ENCODE data around the gene RWDD2A.
A peak's percentile ranks its signal among the peaks of the same experiment; 100 is the strongest.

The RWDD2A gene

DNA sequence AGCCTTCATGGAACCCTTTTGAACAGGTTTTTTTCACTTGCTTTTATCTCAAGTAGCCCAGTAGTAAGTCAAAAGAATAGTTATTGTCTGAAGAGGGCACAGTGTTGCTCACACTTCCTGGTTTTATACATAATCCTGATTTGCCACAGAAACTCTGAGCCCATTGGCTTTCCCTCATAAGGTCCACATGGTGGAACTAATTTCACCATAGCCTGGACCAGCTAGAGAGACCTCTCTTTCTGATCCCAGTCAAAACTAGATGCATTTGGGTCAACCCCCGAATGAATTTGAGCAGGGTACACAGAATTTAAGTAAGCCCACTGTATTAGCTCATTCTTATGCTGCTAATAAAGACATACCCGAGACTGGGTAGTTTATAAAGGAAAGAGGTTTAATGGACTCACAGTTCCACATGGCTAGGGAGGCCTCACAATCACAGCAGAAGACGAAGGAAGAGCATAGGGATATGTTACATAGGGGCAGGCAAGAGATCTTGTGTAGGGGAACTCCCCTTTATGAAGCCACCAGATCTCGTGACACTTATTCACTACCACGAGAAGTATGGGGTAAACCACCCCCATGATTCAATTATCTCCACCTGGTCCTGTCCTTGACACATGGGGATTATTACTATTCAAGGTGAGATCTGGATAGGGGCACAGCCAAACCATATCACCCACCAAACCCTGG, 6.2 kb downstream of the RWDD2A start:
- peak; percentile 31 to 47 (median 45) for DNase-seq

DNA sequence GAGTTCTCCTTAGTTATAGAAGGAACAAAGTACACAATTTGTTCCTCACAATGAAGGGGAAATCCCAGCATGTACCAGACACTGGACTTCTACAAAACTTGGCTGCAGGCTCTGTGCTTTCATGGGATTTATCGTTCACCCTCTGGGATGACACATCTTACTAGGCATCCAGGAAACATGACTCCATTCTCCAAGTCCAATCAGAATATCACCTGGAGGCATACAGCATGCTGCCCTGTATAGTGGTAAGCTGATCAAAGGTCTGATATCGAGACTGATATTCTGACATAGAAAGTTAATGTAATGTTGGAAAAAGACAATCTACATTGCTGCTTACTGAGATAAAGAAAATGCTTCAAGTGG, 6.7 kb downstream of the RWDD2A start:
- peak; percentile 34 to 41 (median 41) for DNase-seq

DNA sequence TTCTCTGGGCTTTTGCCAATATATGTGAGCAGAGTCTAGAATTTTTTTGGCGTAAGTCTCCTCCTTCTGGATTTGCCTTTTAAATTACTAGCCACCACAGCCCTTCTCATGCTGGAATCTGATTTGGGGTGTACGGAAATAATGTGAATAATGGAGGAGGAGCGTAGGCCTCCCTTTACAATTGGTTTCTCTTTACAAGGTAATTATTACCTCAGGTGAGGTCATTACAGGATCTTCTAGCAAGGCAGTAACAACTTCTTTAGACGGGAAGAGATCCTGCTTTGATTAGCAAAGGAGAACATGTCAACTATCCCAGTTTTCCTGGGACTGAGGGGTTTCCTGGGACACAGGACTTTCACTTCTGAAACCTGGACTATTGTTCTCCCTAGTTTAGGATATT, 8.9 kb downstream of the RWDD2A start:
- no peak for DNase-seq

DNA sequence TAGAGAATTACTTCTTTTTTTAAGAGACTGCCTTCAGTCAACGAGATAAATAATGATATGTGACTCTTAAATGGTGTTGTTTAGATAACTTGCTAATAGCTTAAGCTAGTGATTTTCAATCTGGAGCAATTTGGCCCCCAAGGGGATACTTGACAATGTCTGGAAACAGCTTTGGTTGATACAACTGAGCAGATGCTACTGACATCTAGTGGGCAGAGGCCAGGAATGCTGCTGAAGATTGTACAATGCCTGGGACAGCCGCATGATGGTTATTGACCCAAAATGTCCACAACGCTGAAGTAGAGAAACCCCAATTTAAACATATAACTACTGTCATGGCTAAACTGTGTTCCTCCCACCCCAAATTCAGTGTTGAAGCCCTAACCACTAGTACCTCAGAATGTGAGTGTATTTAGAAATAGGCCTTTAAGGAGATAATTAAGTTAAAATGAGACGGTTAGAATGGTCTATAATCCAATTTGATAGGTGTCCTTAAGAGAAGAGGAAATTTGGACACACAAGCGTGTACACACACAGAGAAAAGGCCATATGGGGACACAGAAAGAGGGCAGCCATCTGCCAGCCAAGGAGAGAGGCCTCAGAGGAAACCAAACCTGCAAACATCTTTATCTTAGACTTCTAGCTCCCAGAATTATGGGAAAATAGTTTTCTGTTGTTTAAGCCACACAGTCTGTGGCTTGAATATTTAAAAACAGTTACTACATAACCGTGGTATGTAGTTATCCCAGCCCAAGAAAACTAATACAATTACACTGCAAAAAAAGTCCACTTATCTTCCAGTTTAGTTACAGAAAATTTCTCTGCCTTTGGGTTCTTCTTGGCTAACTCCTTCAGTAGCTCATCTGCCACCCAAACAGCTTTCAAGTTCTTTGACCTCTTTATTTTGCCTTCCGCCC, 22.2 kb downstream of the RWDD2A start:
- DNase-seq, result peak; percentile 66 to 70 (median 69)

DNA sequence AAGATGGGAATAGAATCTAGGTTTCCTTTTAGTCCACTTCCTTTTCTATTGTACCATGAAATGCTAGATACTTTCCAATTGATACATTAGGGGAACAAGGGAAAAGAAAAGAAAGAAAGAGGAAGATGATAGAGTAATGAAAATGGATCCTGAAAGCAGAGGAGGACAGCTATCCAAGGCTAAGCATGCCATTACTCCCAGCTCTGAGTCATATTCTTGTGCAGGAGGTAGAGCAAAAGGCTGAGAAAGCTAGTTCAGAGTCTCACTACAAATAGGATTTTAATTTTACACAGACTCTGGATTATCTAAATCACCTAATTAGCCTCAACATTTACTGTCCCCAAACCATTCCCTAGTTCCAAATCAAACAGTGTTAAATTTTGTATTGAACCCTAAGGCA, 23.6 kb downstream of the RWDD2A start:
- no peak for DNase-seq

DNA sequence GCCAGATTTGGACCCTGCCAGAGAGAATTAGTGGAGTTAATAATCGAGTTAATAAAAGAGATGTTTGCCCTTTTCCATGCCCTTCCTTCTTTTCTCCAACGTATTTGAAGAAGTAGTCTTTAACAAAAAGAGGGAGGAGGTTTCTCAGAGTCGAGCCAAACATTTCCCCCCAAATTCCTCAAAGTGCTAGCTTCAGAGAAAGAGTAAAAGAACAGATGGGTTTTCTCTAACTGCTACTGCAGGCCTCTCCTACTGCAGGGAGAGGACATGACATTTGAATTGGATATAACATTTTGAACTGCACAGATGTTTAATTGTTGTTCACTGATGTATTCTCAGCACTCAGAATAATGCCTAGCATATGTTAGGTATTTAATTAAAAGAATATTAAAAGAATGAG, 25.5 kb downstream of the RWDD2A start:
- DNase-seq, result no peak

DNA sequence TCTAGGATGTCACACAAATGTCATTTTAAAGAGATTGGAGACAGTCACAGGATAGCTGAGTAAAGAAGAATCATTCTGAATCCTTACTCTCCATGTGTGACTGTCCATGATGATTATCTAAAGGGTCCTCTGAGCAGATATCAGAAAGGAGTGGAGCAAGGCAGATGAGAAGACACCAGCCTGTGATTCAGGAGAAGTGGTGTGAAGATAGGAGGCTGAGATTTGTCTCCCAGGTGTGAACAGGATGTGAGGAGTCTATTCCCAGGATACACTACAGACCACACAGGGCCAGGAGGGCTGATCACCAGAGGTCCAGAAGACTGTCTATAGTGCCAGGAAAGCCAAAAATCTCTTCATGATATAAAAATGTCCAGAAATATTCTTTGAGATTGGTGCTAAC, 27.0 kb downstream of the RWDD2A start:
- no peak for DNase-seq

DNA sequence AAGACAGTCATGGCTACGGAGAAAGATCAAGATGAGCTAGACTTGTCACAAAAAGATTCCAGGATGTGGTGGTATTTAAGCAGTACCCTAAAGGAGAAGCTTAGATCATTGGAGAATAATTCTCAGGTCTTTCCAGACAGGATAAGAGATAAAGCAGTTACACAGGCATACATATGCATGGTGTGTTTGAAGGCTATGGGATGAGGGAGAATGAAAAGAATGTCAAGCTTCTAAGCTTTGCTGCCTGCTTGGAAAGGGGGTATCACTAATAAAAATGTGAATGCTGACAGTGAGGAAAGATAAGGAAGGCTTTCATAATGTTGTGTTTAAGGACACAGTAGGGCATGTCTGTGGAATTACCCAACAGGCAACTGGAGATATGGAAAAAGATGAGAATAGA, 28.1 kb downstream of the RWDD2A start:
- no peak for DNase-seq

DNA sequence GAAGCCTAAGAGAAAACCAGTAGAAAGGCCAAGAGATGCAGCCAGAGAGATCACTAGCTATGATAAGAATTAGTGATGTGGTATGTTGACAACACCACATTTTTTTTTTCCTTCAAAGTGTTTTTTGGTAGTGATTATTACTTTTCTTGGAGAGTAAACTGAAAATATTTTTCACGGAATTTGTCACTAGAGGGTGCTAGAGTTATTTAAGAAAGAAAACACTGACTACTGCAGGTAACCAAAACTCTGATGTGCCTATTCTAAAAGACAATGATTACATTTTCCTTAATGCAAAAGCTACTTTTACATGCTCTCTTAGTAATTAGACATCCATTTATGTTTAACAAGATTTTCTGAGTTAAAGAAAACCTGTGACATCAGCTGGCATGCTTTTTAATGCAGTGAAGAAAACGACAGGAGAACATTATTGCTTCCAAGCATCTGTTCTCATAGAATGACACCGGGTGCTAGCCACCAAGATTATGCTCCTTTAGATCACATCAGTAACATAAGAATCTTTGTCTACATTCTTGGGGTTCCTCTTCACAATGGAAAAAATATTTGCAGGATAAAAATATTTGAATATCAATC, 28.8 kb downstream of the RWDD2A start:
- peak; percentile 27 to 54 (median 49) for DNase-seq

DNA sequence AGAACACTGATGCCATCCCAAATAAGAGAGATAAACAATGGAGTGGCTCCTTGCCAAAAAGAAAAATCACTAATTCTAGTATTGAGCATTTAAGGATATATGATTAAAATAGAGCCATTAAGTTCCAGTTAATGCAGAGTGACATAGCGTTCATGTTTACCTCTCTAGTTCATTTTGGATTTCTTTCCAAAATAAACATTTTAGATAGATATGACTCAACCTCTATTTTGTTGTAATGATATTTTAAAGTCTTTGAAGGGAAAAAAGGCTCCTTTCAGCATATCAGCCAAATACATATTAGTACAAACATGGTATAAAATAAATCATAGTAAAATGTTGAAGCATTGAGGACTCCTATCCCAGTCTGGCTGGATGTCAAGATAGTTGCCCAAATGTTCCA, 33.4 kb downstream of the RWDD2A start:
- no peak for DNase-seq

DNA sequence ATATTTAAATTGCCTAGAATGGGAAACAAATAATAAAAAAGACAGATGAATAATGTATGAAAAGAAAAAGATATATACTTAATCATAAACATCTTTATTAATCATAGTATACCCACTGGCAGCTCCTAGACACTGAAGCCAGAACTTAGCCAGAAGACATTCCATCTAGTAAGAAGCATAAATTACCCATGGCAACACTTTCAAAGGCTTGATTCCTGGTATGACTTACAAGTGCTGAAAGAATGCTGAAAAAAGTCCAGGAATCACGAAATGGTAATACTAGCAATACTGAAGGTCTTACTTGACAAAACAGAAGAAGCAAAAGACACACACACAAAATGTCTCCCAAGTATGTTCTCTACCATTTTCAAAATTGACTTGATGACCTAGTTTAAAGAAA, 38.0 kb downstream of the RWDD2A start:
- DNase-seq, result no peak

DNA sequence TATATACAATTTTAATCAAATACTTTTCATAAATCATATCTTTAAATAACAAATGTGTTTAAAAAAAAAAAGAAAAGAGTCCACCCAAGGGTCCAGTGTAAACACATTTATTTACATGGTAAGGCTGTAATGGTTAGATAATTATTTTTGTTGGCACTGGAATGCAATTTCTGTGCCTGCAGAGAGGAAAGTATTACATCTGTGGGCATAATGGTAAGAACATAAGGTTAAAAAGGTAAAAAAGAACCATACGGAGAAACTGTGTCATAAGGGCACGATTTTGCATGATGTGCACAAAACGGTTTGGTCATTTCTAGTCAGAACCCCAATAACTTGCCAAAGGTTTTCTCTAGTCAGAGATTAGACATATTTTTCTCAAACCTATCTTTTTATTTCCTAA, 54.3 kb downstream of the RWDD2A start:
- DNase-seq, result no peak
